NCI-H2081 (cell line): ENCODE results near the gene CDK2.
"Not testable (repeated sequence)": the region's sequence is repeated elsewhere in the genome, so short reads cannot be mapped to it uniquely, and the experiment has no call there.

Source experiments
- DNase-seq, 2 experiments: peaks; one replicate each; lab custom pipeline; 2025; lab: John Stamatoyannopoulos, UW

Gene CDK2

DNA sequence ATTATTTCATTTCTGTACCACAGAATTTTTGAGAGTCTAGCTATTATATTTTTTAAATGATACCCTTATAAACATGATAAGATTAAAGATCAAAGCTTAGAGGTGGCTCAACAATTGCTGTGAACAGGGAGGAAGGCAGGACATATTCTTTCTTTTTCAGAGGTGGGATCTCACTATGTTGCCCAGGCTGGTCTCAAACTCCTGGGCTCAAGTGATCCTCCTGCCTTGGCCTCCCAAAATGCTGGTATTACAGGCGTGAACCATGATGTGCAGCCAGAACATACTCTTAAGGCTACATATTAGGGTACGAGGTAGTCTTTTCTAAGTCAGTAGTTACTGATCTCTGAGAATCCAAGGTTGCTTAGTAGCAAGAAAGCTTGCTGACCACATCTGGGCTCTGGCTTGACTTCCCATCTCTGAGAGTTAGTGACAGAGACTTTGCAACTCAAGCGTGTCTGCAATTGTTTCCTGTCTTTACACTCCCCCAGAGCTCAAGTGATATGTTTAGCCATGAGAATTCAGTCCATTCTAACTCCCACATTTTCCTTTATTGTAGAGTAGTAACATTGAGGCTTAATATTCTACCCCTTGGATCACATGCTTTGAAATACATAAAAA, 15.8 kb downstream of the CDK2 start:
- no peak for DNase-seq

GRCh38 chr12:55983232-55983842, 16.7 kb downstream of the CDK2 start:
- DNase-seq: no peak

DNA sequence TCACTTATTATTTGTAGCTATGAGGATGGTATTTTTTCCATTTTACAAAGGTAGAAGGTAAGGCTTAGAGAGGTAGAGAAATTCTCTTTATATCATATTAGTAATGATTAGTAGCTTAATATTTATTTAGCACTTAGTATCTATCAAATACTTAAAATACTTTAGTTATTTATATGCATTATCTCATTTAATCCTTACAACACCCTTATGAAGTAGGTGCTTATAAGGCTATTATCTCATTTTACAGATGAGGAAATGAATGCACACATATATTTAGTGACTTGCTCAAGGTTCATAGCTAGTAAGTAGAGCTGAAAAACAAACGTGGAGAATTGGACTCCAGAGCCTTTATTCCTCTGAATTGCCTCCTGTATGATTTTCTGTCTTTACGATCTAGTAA, 18.2 kb downstream of the CDK2 start:
- DNase-seq: no peak

GRCh38 chr12:55985341-55985740, 18.7 kb downstream of the CDK2 start:
- DNase-seq: no peak

DNA sequence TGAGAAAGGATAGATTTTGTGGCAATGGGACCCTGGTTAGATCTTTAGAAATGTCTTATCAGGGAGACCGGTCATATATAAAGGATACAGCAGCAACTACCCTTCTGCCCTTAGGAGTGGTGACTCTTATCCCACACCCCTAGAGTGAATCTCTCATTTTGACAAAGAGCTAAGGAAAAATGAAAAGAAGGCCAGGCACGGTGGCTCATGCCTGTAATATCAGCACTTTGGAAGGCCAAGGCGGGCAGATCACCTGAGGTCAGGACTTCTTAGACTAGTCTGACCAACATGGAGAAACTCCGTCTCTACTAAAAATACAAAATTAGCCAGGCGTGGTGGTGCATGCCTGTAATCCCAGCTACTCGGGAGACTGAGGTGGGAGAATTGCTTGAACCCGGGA, 19.3 kb downstream of the CDK2 start:
- not testable (repeated sequence) for DNase-seq

DNA sequence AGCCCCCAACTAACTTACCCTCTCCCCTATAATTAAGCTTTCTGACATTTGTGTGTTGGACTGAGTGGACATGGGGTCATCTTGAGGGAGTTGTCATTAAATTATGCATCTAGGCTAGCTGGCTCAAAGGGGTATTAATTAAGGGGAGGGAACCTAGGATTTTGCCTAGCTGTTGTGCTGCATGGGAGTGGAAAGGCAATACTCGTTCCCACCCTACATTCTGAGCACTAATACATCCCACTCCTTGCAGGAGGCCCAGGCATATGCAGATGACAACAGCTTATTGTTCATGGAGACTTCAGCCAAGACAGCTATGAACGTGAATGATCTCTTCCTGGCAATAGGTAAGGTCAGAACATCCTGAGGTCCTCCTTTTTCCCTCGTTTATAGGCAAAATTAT, 24.5 kb downstream of the CDK2 start:
- DNase-seq: no peak

DNA sequence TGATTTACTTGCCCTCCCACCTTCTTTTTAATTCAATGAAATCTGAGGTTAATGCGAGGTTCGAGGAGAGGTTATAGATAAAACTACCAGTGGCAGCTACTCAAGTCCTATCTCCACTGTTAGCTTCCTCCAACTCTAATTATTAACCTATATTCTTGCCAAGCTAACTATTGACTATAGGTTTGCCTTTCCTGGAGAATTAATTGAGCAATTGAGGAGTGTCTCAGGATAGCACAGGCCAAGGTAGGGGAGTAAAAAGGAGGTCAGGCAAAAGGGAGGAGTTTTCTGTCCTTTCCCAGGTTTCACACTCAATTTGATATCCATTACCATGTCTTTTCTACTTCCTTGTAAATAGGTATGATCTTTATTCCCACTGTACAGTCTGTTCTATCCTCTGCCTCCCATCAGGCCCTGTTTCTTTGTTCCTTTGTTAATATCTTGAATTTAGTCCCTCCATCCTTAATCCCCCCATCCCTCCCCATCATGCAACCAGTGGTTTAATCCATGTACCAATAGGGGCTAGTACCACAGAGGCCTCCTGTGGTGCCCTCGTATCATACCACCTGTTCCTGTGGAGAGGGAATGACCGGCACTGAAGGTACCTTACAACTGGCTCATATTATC, 26.7 kb downstream of the CDK2 start:
- no peak for DNase-seq

- DNase-seq: no peak
Observed at GRCh38 chr12:55995366-55995765, 28.7 kb downstream of the CDK2 start.

DNA sequence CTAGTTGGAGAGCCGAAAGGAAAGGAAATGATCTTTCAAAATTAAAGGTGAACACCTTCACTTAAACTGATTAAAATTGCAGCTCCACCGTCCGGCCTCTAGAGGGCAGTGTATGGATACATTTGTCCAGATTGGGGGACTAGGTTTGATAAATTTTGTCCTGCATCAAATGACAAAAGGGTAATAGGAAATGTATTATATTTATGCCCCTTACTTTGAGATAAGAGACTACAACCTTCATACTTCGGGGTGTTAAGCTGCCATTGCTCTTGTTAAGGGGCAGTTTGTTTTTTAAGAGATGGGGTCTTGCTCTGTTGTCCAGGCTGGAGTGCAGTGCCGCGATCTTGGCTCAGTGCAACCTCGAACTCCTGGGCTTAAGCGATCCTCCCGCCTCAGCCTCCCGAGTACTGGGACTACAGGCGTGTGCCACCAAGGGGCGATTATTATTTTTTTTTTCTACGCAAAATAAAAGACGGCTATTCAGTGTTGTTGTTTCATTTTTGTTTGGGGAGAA, 29.6 kb downstream of the CDK2 start:
- DNase-seq: peak; percentile 41 to 65

- peak; percentile 87 to 93 for DNase-seq
Observed at GRCh38 chr12:55996715-55997534, 30.3 kb downstream of the CDK2 start, which contains the start of gene SUOX. TSS of gene SUOX (plus strand) at chr12:55997276. CDS start at chr12:56002222, 4,946 bp downstream.

DNA sequence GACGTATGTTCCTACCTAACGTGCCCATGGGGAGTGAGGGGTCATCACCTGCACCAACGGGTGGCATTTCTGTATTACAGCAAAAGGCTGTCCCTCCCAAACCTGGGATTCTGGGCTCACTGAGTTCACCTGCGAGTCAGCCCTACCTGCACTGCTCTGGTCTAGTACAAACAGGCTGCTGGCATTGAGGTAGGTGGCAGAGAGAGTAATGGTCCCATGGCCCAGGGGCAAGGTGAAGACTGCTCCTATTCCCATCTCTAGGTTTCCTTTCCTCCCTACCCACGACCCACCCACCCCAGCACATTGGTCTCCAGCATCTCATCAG, 30.9 kb downstream of the CDK2 start:
- no peak for DNase-seq

DNA sequence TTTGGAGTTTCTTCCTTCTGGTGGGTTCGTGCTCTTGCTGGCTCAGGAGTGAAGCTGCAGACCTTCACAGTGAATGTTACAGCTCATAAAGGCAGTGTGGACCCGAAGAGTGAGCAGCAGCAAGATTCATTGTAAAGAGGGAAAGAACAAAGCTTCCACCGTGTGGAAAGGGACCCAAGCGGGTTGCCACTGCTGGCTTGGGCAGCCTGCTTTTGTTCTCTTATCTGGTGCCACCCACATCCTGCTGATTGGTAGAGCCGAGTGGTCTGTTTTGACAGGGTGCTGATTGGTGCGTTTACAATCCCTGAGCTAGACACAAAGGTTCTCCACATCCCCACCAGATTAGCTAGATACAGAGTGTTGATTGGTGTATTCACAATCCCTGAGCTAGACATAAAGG, 32.9 kb downstream of the CDK2 start:
- DNase-seq: not testable (repeated sequence)

GRCh38 chr12:55999999-56000540, 33.4 kb downstream of the CDK2 start:
- DNase-seq: not testable (repeated sequence)

DNA sequence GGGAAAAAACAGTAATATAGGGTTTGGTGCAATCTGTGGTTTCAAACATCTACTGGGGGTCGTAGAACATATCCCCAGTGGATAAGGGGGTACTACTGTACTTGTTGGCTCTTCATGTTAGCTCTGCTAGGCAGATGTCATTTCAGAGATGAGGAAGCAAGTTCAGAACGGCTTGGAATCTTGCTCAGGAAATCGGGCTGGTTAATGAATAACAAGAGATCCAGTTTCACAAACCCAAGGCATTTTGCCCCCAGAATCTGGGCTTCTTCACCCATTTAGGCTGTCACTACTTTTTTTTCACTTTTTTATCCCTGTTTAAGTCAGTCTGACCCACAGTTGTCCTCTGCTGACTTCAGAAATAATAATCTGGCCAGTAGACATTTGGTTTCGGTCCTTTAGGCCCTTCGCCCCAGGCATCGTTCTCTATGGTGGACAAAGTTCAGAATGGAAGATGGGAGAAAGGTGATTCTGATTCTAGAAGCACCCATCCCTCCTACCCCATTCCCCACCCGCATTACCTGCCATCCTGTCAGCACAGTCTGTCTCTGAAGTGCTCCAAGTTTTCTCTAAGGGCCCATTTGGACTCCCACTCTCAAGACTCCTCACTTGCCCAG, 35.0 kb downstream of the CDK2 start:
- no peak for DNase-seq

- DNase-seq: not testable (repeated sequence)
Observed at GRCh38 chr12:56003376-56003775, 36.7 kb downstream of the CDK2 start.

DNA sequence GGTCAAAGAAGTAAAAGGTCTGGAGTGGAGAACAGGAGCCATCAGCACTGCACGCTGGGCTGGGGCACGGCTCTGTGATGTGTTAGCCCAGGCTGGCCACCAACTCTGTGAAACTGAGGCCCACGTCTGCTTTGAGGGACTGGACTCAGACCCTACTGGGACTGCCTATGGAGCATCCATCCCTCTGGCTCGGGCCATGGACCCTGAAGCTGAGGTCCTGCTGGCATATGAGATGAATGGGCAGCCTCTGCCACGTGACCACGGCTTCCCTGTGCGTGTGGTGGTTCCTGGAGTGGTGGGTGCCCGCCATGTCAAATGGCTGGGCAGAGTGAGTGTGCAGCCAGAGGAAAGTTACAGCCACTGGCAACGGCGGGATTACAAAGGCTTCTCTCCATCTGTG, 37.6 kb downstream of the CDK2 start:
- DNase-seq: no peak

DNA sequence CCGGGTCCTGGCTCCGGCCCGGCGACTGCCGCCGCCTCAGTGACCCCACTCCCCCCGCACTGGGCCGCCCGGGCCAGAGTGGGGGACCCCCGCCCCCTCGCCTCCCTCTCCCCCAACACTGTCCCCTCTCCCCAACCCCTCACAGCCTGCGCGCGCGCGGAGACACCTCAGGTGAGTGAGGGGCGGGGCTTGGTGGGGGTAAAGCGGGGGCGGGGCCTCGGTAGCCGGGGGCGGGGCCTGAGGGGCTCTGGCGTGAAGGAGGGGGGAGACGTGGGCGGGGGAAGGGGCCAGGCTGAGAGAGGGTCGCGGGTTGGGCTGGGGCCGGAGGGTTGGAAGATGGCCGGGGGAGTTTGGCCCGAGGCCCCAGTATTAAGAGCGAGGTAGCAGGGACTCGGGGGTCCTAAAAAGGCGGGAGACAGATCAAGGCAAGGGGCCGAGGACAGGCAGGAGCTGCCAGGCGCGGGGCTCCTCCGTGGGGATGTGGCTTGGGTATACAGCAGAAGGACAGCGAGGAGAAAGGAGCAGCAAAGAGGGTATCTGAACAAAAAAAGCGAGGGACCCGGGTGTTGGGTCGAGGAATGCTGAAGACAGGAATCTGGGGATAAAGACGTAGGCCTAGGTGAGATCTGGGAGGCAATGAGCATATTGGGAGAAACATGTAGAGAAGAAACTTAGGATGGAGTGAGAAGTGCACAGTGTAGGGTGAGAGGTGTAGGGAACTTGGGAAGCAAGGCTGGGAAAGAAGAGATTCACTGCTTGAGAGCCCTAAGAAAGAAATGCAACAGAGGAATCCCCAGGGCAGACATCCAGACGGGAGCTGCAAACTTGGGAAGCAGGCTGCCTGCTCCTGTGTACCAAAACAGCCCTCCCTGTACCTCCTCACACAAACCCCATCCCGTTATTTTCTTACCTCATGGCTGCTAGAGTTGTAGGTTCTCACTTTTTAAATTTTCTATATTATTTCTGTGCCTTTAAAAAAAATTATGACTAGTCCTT, 41.2 kb downstream of the CDK2 start:
- peak; percentile 68 to 73 for DNase-seq

DNA sequence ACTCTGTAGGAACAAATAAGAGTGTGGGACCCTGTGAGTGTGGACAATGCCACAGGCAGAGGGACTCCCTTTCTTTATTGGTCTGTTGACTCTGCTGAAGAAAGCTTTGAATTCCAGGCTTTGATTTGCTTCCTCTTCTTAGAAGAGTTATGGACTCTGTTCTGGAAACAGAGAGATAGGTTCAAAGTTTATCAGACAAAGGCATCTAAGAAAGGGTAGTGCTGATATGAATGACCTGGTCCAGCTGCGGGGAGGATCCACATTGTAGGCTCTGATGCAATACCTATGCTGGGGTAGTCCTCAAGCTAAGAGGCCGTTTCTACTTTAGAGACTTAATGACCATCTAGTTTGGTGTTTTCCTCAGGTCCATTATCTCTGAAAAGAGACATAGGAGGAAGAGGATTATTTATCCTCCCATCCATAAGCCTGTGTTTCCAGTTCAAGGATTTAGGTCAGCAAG, 43.5 kb downstream of the CDK2 start:
- DNase-seq: no peak

DNA sequence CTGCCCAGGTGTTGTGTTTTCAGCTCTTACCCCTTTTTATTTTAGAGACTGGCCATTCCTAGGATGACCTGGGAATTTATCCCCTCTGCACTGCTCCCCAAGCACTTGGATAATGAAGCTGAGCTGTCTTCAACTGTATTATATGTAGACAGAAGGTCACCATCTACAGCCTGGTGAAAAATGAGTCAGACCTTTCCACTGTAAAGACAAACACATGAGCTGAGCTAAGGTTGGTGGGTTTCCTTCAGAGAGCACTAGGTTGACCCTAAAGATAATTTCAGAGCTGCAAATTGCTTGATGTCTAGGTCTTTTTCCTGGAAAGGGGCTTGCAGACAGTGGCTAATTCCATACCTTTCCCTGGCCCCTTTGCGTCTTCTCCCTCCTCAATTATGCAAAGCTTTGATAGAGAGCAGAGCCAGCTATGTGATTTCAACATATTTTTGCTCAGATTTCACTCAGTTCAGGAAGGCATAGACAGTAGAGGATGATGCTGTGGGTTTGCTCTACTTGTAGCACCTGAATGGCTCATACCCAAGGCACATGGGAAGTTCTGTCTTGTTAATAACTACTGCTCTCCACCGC, 45.0 kb downstream of the CDK2 start:
- DNase-seq: no peak

DNA sequence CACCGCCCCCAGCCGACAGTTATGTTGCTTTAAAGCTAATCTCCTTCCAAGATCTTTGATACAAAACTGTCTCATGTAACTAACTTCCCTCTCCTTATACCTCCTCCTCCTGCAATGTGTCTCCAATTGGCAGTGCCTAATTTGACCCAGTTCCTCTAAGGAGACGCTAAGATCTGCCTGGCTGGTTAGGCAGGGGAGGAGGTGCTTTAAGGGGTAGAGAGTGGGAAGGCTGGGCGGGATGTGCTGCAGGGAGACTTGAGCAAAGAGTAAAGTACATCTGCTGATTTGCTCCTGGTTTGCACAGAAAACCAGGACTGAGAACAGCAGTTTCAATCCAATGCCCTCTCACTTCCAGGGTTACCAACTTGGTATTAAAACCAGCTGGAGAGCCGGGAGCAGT, 46.9 kb downstream of the CDK2 start:
- DNase-seq: no peak
